ENCODE results near the gene PROSER2. TPM values are rescaled to one million over a fixed set of nuclear protein-coding genes. Genes with fewer than 3 reads are reported as not detected.

PROSER2 gene
- total and polyA plus RNA-seq, 4 donors = 1.4 to 8.0 (median 4.3) TPM

- WGBS, 2 donors = 85 to 87% methylated on average over 24 to 32 of the region's 32 CpGs
- intact Hi-C loops (cut with DNase I) = no loop called here
Measured at GRCh38 chr10:11880151-11881029, 57.2 kb downstream of the PROSER2 start.

DNA sequence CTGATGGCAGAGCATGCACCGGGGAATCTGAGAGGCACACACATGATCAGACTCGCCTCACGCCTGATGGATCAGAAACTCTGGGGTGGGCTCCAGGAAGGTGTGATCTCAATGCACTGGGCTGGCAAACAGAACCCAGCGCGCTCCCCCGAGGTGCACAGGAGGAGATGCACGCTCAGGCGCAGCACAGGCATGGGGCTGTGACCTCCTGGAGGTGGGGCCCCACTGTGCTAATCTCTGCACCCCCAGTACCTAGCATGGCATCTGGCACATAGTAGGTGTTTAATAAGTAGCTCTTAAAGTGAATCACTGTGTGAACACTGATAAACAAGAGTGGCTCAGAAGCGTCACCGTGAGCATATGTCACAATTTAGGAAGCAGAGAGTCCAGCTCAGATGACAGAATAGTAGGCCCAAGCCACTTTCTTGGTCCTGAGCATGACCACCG is 57.9 kb downstream of the PROSER2 start:
- 85 to 93% methylated on average over 11 of the region's 11 CpGs for WGBS, 2 donors
- Histone ChIP-seq H3K4me3 (ENCODE audit: low read length in 2 of 2) (no peak overlapping the region), H3K27me3 (ENCODE audit: control insufficient read depth in 1 of 2, insufficient read depth in 2 of 2, low read length in 1 of 2) (no peaks in the 10 kb centered on the region), H3K4me1 (ENCODE audit: control insufficient read depth in 1 of 2, insufficient read depth in 2 of 2, low read length in 2 of 2) (no peaks in the 10 kb centered on the region), H3K36me3 (ENCODE audit: control insufficient read depth in 1 of 2, insufficient read depth in 2 of 2, low read length in 1 of 2) (no peaks in the 10 kb centered on the region), H3K9me3 (ENCODE audit: control insufficient read depth, low read length) (no peaks in the 10 kb centered on the region), H3K27ac (ENCODE audit: low read depth in 1 of 2, low read length in 2 of 2) (no peak overlapping the region)
- ATAC-seq (ENCODE audit: low FRiP score) (no peak), DNase-seq (peak; percentile 24 to 60)
- intact Hi-C loops (cut with DNase I) = no loop called here

More at GRCh38 chr10:11880151-11881029, 57.2 kb downstream of the PROSER2 start:
- no peaks in the 10 kb centered on the region for H3K27me3 ChIP-seq (ENCODE audit: control insufficient read depth in 1 of 2, insufficient read depth in 2 of 2, low read length in 1 of 2)
- H3K36me3 ChIP-seq (ENCODE audit: control insufficient read depth in 1 of 2, insufficient read depth in 2 of 2, low read length in 1 of 2) = no peaks in the 10 kb centered on the region
- H3K4me1 ChIP-seq (ENCODE audit: control insufficient read depth in 1 of 2, insufficient read depth in 2 of 2, low read length in 2 of 2) = no peaks in the 10 kb centered on the region
- H3K4me3 ChIP-seq (ENCODE audit: low read length in 2 of 2) = no peak overlapping the region
- ATAC-seq (ENCODE audit: low FRiP score) (peak; percentile 9), DNase-seq (peak; percentile 40 to 59)
- no peak overlapping the region for H3K27ac ChIP-seq (ENCODE audit: low read depth in 1 of 2, low read length in 2 of 2)
- H3K9me3 ChIP-seq (ENCODE audit: control insufficient read depth, low read length) = no peaks in the 10 kb centered on the region

GRCh38 chr10:11881477-11882417 is 58.6 kb downstream of the PROSER2 start:
- Histone ChIP-seq H3K27ac (ENCODE audit: low read depth in 1 of 2, low read length in 2 of 2) (no peak overlapping the region), H3K4me3 (ENCODE audit: low read length in 2 of 2) (no peak overlapping the region), H3K4me1 (ENCODE audit: control insufficient read depth in 1 of 2, insufficient read depth in 2 of 2, low read length in 2 of 2) (no peaks in the 10 kb centered on the region), H3K36me3 (ENCODE audit: control insufficient read depth in 1 of 2, insufficient read depth in 2 of 2, low read length in 1 of 2) (no peaks in the 10 kb centered on the region), H3K9me3 (ENCODE audit: control insufficient read depth, low read length) (no peaks in the 10 kb centered on the region), H3K27me3 (ENCODE audit: control insufficient read depth in 1 of 2, insufficient read depth in 2 of 2, low read length in 1 of 2) (no peaks in the 10 kb centered on the region)
- intact Hi-C loops (cut with DNase I) = no loop called here
- WGBS, 2 donors = 93 to 94% methylated on average over 21 of the region's 21 CpGs
- DNase-seq (peak; percentile 33 to 50), ATAC-seq (ENCODE audit: low FRiP score) (no peak)

DNA sequence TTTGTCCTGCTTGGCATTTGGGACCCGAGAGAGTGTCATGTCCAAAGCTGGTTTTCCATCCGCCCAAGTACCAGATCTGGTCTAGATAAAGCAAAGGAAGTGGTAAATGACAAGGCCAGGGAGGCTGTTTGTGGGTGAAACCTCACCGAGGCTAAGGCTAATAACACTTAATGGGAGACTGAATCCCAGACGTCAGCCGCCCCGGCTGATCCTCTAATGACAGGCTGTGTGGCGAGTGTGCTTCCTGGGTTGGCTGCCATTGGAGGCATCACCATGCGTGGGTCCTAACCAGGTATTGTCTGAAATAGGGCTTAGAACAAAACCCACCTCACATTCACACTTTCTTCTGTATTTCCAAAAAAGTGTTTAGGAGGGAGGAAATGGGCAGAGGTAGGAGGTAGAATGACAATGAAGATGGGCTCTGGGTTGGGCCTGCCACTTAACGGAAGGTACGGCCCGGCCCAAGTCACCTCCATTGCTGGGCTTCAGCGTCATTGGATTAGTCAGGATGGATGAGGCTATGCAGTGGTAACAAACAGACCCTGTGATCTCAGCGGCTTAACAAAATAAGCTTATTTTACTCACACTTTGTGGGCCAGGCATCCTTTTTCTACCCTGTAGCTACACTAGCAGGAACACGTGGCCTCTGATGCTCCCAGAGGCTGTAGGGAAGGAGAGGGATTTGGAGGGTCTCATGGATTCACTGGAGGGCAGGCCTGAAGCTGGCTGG is 59.7 kb downstream of the PROSER2 start:
- no peak overlapping the region for H3K27ac ChIP-seq (ENCODE audit: low read depth in 1 of 2, low read length in 2 of 2)

GRCh38 chr10:11884706-11885423 is 61.7 kb downstream of the PROSER2 start:
- Histone ChIP-seq H3K27me3 (ENCODE audit: control insufficient read depth in 1 of 2, insufficient read depth in 2 of 2, low read length in 1 of 2) (no peaks in the 10 kb centered on the region), H3K4me1 (ENCODE audit: control insufficient read depth in 1 of 2, insufficient read depth in 2 of 2, low read length in 2 of 2) (no peaks in the 10 kb centered on the region), H3K36me3 (ENCODE audit: control insufficient read depth in 1 of 2, insufficient read depth in 2 of 2, low read length in 1 of 2) (no peaks in the 10 kb centered on the region), H3K27ac (ENCODE audit: low read depth in 1 of 2, low read length in 2 of 2) (no peak overlapping the region), H3K4me3 (ENCODE audit: low read length in 2 of 2) (no peak overlapping the region), H3K9me3 (ENCODE audit: control insufficient read depth, low read length) (no peaks in the 10 kb centered on the region)
- WGBS, 2 donors = 80 to 97% methylated on average over 6 to 7 of the region's 7 CpGs
- DNase-seq (peak; percentile 15 to 41), ATAC-seq (ENCODE audit: low FRiP score) (no peak)
- intact Hi-C loops (cut with DNase I) = no loop called here

More for the DNA sequence above, 59.7 kb downstream of the PROSER2 start:
- ATAC-seq (ENCODE audit: low FRiP score) (no peak), DNase-seq (peak in 1 of 2 donors; percentile 32)
- intact Hi-C loops (cut with DNase I) = no loop called here
- Histone ChIP-seq H3K27me3 (ENCODE audit: control insufficient read depth in 1 of 2, insufficient read depth in 2 of 2, low read length in 1 of 2) (no peaks in the 10 kb centered on the region), H3K4me3 (ENCODE audit: low read length in 2 of 2) (no peak overlapping the region), H3K4me1 (ENCODE audit: control insufficient read depth in 1 of 2, insufficient read depth in 2 of 2, low read length in 2 of 2) (no peaks in the 10 kb centered on the region), H3K36me3 (ENCODE audit: control insufficient read depth in 1 of 2, insufficient read depth in 2 of 2, low read length in 1 of 2) (no peaks in the 10 kb centered on the region), H3K9me3 (ENCODE audit: control insufficient read depth, low read length) (no peaks in the 10 kb centered on the region)
- 93% methylated on average over 14 of the region's 14 CpGs for WGBS, 2 donors

GRCh38 chr10:11885437-11886137 is 62.4 kb downstream of the PROSER2 start:
- H3K4me1 ChIP-seq (ENCODE audit: control insufficient read depth in 1 of 2, insufficient read depth in 2 of 2, low read length in 2 of 2) = no peaks in the 10 kb centered on the region
- ATAC-seq (ENCODE audit: low FRiP score) (no peak), DNase-seq (peak; percentile 38 to 51)
- no peak overlapping the region for H3K4me3 ChIP-seq (ENCODE audit: low read length in 2 of 2)
- no peaks in the 10 kb centered on the region for H3K9me3 ChIP-seq (ENCODE audit: control insufficient read depth, low read length)
- H3K36me3 ChIP-seq (ENCODE audit: control insufficient read depth in 1 of 2, insufficient read depth in 2 of 2, low read length in 1 of 2) = no peaks in the 10 kb centered on the region
- WGBS, 2 donors = 88% methylated on average over 13 of the region's 13 CpGs
- H3K27me3 ChIP-seq (ENCODE audit: control insufficient read depth in 1 of 2, insufficient read depth in 2 of 2, low read length in 1 of 2) = no peaks in the 10 kb centered on the region
- intact Hi-C loops (cut with DNase I) = no loop called here
- H3K27ac ChIP-seq (ENCODE audit: low read depth in 1 of 2, low read length in 2 of 2) = no peak overlapping the region

DNA sequence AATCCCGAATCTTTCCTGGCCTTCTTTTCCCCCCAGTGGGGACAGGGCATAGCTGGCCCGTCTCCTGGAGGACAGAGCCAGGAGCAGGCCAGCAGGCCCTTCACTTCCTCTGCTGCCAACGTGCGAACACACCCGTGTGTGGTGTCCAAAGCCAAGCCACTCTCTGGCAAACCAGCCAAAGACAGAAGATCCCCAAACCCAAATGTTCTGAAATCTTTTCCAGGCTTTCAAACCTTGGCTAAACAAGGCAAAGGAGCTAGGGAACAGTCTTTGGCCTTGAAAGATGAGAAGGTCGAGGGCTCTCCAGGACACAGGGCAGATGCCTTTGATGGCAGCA is 63.0 kb downstream of the PROSER2 start:
- no peak for ATAC-seq (ENCODE audit: low FRiP score)
- H3K4me3 ChIP-seq (ENCODE audit: low read length in 2 of 2) = no peak overlapping the region
- no peaks in the 10 kb centered on the region for H3K4me1 ChIP-seq (ENCODE audit: control insufficient read depth in 1 of 2, insufficient read depth in 2 of 2, low read length in 2 of 2)
- H3K27me3 ChIP-seq (ENCODE audit: control insufficient read depth in 1 of 2, insufficient read depth in 2 of 2, low read length in 1 of 2) = no peaks in the 10 kb centered on the region
- peak in 1 of 2 donors; percentile 2 for DNase-seq
- no peaks in the 10 kb centered on the region for H3K36me3 ChIP-seq (ENCODE audit: control insufficient read depth in 1 of 2, insufficient read depth in 2 of 2, low read length in 1 of 2)
- intact Hi-C loops (cut with DNase I) = no loop called here
- H3K27ac ChIP-seq (ENCODE audit: low read depth in 1 of 2, low read length in 2 of 2) = no peak overlapping the region
- no peaks in the 10 kb centered on the region for H3K9me3 ChIP-seq (ENCODE audit: control insufficient read depth, low read length)
- 63 to 77% methylated on average over 6 of the region's 6 CpGs for WGBS, 2 donors
